COLO668 (cell line): ENCODE data around the gene CDH13.

ENCODE experiments used
- DNase-seq: peaks from one replicate; lab custom pipeline; 2025; ENCODE audit not compliant: unreplicated experiment; lab: John Stamatoyannopoulos, UW

CDH13 gene

GRCh38 chr16:83453977-83454376, 827.2 kb downstream of the CDH13 start:
- no peak for DNase-seq

- DNase-seq = no peak
Observed at GRCh38 chr16:83455716-83456115, 828.9 kb downstream of the CDH13 start.

GRCh38 chr16:83456934-83457333, 830.2 kb downstream of the CDH13 start:
- no peak for DNase-seq

- no peak for DNase-seq
Observed at GRCh38 chr16:83458612-83459011, 831.8 kb downstream of the CDH13 start.

- no peak for DNase-seq
Observed at GRCh38 chr16:83464991-83465390, 838.2 kb downstream of the CDH13 start.

GRCh38 chr16:83470416-83470815, 843.6 kb downstream of the CDH13 start:
- DNase-seq = no peak

GRCh38 chr16:83472776-83473501, 846.2 kb downstream of the CDH13 start:
- DNase-seq = no peak

- no peak for DNase-seq
Observed at GRCh38 chr16:83473926-83474650, 847.3 kb downstream of the CDH13 start.

GRCh38 chr16:83475108-83475507, 848.3 kb downstream of the CDH13 start:
- DNase-seq = no peak

GRCh38 chr16:83481589-83481988, 854.8 kb downstream of the CDH13 start:
- DNase-seq = no peak

GRCh38 chr16:83482545-83483162, 855.9 kb downstream of the CDH13 start:
- DNase-seq = no peak

GRCh38 chr16:83490073-83490472, 863.3 kb downstream of the CDH13 start:
- DNase-seq = no peak

GRCh38 chr16:83494459-83494858, 867.7 kb downstream of the CDH13 start:
- no peak for DNase-seq

GRCh38 chr16:83501481-83501880, 874.7 kb downstream of the CDH13 start:
- no peak for DNase-seq

- no peak for DNase-seq
Observed at GRCh38 chr16:83508295-83508694, 881.5 kb downstream of the CDH13 start.

- no peak for DNase-seq
Observed at GRCh38 chr16:83509316-83509715, 882.5 kb downstream of the CDH13 start.

GRCh38 chr16:83510906-83511305, 884.1 kb downstream of the CDH13 start:
- DNase-seq = no peak

- DNase-seq = no peak
Observed at GRCh38 chr16:83513008-83513755, 886.4 kb downstream of the CDH13 start.

GRCh38 chr16:83515395-83515794, 888.6 kb downstream of the CDH13 start:
- no peak for DNase-seq

- DNase-seq = no peak
Observed at GRCh38 chr16:83516931-83517330, 890.2 kb downstream of the CDH13 start.

GRCh38 chr16:83517398-83517797, 890.6 kb downstream of the CDH13 start:
- no peak for DNase-seq
